Stimulated activated CD4-positive, alpha-beta T cell treated with anti-CD3 and anti-CD28 coated beads, Interleukin-4, amount 100 ng/mL, for 48 hours (primary cell): ENCODE data around the gene TBC1D5.
"Not testable (repeated sequence)": the region's sequence is repeated elsewhere in the genome, so short reads cannot be mapped to it uniquely, and the experiment has no call there.

Experiments
- DNase-seq, 2 donors: peaks; one replicate each; pipeline ENCODE4 v3.0.0-alpha.2; 2020; ENCODE audit warnings: low read depth in 2 of 2

Gene TBC1D5

DNA sequence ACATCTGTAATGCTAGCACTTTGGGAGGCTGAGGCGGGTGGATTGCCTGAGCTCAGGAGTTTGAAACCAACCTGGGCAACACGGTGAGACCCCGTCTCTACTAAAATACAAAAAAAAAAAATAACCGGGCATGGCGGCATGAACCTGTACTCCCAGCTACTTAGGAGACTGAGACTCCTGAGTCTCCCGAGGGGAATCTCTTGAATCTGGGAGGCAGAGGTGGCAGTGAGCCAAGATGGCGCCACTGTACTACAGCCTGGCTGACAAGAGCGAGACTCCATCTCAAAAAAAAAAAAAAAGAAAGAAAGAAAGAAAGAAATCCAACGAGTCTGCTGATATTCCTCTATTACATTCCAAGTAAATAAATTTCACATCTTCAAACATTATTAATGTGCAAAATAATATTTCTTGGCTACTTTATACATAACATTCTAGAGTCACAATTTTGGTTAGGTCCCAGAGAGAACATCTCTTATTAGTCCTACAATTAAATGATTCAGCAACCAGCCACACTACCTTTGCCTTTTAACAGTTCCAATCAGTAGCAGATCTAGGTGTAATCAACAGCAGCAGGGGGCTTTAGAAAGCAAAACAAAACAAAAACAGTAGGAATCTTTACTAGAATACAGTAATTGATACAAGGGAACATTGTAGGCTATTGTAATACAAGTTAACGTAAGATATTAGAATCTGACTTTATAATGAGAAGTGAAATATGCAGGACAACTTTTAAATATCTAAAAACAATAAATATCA is 195.8 kb downstream of the TBC1D5 start:
- DNase-seq = no peak

DNA sequence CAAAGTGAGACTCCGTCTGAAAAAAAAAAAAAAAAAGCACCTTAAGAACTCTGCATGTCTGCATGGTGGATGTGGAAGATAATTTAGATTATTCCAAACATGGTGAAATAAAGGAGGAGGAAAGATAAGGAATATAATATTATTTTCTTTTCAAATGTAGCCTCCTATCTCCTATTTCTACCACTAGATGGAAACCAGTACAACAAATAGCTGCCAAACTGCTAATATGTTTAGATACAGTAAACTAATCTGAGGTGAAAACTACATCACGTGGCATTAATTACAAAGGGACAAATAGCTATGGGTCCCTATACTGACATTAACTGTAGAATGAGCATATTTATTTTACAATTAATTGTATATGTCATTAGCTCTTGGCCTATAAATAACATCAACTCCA is 197.8 kb downstream of the TBC1D5 start:
- DNase-seq = no peak

DNA sequence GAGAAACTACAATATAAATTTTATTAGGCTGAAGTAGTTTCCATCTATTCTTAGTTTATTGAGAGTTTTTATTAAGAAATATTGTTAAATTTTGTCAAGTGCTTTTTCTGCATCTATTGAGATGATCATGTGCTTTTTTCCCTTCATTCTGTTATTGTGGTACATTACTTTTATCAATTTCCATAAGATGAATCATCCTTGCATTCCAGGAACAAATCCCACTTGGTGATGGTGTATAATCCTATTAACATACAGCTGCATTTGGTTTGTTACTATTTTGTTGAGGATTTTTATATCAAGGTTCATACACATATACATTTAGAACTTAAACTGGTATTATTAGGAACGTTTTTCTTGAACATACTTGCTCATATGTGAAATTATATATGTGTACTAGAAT is 199.8 kb downstream of the TBC1D5 start:
- DNase-seq = no peak

DNA sequence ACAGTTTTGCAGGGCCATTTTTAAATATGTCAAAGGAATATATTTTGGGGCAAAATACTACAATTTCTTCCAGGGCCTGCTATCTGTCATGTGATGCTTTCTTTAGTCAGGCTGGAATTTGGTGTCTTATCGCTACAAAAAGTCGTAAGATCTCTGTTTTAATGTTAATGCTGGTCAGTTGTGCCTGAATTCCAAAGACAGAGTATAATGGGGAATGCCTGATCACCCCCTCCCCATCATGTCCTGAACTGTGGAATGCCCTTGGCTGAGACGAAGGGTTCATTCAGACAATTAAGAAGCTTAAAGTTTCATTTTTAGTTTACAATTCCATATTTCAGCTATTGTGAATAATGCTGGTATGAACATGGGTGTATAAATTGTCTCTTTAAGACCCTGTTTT is 203.0 kb downstream of the TBC1D5 start:
- DNase-seq = no peak

DNA sequence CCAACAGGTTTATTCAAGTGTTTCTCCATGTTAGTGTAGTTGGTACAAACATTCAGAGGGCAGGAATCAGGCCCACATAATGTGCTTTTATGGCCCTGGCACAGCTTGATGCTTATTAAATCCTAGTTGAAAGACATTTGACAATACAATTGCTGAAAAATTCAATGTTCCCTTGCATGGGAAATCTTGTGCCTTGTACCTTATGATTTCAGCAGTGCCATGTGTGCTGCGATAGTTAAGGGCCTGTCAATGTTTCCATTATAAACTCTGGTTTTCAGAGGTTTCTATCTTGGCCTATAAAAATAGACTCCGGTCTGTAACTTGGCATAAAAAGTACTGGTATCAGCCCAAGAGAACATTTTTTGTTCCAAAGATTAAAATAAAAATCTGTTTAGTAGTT is 207.2 kb downstream of the TBC1D5 start:
- no peak for DNase-seq

DNA sequence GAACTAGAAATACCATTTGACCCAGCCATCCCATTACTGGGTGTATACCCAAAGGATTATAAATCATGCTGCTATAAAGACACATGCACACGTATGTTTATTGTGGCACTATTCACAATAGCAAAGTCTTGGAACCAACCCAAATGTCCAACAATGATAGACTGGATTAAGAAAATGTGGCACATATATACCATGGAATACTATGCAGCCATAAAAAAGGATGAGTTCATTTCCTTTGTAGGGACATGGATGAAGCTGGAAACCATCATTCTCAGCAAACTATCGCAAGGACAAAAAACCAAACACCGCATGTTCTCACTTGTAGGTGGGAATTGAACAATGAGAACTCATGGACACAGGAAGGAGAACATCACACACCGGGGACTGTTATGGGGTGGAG is 210.0 kb downstream of the TBC1D5 start:
- not testable (repeated sequence) for DNase-seq

DNA sequence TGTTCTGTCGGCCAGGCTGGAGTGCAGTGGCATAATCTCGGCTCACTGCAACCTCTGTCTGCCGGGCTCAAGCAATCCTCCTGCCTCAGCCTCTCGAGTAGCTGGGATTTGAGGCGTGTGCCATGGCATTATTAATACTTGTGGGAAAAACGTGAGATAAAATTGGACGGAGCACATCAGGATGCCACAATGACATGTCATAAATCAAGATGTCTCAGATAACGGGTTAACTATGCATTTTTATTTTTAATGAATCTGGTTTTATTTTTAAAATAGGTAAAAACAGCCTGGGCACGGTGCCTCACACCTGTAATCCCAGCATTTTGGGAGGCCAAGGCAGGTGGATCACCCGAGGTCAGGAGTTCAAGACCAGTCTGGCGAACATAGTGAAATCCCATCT is 212.8 kb downstream of the TBC1D5 start:
- DNase-seq = no peak

DNA sequence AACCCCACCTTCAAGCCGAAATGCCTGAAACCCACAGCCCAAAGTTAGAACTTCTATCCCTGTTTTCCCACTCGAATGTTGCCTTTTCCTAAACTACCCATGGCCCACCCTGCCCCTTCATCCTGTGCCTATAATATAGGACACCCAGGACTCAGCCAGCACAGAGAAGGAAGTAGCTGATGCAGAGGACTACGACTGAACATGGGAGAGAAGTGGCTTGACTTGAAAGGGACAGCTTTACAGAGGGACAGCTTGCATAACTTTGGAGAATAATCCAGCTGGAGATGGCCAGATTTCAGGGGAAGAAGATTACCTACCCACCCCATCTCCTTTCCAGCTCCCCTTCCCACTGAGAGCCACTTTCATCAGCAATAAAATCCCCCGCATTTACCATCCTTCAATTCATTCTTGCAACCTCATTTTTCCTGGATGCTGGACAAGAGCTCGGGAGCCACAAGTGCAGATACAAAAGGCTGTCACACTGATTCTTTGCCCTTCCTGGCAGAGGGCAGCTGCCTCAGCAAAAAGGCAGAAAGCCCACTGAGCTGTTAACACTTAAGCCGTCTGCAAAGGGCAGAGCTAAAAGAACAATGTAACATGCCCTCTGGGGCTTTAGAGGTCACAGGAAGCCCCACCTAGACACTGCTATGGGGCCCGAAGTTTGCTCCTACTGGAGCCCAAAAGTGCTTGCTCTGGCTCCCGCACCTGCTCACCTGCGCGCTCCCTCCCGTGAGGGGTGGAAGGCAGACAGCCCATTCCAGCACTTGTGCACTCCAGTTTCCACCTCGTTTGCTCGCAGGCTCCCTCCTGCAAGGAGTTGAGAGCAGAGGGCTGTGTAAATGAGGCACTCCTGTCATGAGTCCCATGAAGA is 224.0 kb downstream of the TBC1D5 start:
- no peak for DNase-seq

DNA sequence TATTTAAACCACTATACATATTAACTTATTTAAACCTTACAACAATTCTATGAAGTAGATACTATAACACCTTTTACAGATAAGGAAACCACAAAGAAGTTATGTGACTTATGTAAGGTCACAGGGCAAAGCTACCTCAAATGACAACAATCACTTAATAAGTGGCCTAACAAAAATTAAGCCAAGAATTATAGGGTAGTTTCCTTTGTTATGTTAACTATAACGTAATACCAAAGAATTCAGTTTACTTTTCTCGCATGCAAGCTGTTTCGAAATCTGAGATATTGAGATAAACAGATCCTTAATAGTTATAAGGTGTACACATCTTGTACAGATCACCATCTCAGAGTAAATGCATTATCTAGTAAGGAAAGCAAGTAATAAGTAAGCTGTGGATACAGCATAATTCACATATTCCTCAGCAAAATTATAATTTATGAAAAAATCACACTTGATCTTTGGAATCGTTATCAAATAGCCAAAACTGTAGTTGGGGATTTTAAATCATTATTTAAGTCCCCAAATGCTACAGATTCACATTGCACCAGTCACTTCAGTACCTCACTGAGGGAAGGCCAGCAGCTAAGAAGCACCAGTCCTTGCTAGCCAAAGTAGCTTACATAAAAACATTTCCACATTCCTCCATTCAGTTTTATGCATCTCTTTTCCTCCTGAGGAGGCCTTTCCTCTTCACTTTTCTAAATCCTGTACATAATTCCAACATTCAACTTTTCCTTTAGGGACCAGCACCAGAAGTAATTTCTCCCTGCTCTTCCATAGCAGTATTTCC is 226.8 kb downstream of the TBC1D5 start:
- no peak for DNase-seq

DNA sequence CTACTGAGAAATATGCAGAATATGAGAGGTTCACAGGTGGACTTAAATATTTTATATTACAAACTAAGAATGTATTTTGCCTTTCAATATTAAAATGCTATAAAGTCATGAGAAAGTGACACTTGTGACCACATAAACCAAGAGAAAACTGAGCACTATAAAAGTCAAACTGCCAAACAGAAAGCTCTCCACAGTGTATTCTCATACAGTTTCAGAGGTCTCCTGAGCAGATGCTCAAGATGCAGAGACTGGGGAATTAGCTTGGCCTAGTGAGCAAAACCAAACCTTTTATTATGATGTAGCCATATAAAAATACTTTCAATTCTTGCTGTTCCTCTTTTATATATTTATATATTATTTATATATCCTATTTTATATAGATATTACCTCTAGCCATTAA is 227.8 kb downstream of the TBC1D5 start:
- DNase-seq = no peak

DNA sequence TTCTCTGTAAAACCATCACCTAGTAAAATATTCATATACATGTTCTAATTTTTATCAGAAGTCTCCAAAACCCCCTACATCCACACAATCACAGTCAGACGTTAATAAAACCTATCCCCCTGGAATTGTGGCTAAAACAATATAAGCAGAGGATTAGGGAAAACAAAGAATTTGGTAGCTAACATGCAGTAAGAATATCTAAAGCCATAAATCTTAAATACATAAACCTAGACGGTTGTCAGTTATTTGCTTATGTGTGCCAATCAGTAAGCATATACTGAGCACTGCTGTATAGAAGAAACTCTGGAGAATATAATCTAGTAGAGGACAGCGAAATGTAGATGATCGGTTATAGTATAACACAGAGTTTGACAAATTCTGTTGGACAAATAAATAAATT is 232.2 kb downstream of the TBC1D5 start:
- no peak for DNase-seq

DNA sequence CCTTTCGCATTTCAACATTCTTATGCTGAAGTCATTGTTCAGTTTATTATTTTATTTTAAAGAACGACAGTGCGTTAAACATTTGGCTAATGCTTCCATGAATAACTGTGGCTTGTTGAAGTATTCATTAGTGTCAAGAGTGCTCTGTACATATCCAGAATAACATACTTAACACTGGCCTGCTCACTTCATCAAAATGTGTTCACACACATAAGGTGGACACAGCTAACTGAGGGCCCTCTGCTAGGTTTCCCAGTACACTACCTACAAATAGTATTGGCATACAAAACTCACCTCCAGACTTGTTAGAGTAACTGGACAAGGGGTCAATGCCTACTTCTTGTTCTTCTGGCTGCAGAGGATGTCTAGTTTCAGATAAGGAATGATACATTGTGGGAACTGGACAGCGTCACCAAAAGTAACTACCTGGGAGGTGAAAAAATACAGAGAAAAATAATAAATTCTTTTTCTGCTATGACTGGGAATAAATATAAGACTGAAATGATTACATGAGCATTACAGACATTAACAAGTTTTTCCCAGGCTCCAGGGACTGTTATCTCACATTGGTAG is 234.2 kb downstream of the TBC1D5 start:
- DNase-seq = no peak

DNA sequence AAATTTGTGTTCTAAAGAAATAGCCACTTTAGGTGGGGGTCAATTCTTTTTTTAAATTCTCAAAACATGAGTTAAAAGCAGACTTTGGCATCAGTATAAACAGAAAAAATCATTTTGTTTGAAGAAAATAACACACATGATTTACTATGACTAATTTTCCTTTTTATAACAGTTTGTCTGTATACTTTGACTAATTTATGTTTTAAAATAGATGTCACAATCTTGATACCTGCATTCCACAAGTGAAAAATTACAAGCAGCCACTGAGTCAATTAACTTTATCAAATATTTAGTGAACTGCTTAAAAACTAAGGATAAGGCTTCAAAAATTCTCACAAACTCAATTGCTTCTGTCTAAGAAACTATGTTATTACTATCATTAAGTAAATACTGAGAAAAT is 235.0 kb downstream of the TBC1D5 start:
- DNase-seq = no peak

DNA sequence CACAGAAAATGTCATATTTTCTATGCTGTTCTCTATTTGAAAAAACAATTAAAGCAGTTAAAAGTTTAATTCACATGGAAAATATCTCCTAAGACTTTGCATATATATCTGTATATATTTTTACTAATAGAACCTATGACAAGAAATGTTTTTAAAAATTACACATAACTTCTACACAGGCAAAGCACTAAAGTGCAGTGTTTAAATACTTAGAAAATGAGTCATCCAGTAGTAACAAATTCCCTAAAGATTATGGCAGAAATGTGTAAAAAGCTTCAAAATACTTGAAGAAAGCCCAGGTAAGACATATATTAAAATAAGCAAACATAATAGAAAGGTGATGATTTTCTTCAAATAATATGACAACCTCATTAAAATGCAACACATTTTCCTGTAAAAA is 236.6 kb downstream of the TBC1D5 start:
- no peak for DNase-seq

DNA sequence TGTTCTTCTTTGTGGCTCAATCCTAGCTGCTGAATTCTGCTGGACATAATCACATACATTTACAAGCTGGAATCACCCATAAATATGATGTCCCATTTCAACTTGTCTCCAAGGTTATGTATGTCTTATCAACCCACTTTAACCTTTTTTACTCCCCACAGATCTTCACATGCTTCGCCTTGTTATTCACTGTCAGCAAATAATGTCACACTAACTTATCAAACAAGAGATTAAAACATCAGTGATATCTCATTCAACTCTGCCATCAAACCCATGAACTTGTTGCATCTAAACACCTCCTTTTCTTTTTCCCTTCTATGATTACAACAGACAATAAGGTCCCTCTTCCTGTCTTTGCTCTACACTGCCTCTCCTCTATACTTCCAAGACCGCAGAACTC is 240.7 kb downstream of the TBC1D5 start:
- no peak for DNase-seq

DNA sequence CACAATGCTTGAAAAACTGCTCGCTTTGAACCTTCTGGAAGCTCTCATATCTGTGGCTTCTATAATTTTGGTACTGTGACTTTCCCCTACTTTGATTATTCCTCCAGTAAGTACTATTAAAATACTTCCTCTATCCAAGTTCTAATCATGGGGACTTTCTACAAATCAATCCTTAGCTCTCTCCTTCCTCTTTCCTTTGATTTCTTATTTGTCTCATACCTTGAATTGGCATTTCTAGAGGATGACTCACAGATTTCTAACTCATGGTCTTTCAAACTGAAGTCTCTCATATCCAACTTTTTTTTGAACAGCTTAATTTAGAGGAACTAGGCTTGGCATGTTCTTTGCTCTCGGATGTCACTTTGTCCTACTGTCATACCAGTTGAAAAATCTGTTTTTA is 241.8 kb downstream of the TBC1D5 start:
- DNase-seq = no peak

DNA sequence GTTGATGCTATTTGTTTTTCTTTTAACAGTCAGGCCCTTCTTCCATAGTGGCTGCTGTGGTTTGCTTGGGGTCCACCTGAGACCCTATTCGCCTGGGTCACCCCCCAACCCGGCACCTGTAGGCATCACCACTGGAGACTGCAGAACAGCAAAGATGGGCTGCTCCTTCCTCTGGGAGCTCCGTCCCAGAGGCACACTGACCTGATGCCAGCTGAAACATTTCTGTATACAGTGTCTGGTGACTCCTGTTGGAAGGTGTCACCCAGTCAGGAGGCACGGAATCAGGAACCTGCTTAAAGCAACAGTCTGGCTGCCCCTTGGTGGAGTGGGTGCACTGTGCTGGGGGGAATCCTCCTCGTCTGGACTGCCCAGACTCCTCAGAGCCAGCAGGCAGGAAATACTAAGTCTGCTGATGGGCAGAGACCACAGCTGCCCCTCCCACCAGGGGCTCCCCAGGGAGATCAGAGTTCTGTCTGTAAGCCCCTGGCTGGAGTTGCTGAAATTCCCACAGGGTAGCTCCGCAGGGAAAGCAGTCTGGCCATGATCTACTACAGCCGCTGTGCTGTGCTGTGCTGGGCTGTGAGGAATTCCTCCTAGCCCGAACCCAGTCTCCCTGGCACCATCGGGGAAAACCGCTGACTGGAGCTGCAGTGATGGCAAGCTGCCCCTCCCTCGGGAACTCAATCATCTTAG is 248.2 kb downstream of the TBC1D5 start:
- DNase-seq = no peak

DNA sequence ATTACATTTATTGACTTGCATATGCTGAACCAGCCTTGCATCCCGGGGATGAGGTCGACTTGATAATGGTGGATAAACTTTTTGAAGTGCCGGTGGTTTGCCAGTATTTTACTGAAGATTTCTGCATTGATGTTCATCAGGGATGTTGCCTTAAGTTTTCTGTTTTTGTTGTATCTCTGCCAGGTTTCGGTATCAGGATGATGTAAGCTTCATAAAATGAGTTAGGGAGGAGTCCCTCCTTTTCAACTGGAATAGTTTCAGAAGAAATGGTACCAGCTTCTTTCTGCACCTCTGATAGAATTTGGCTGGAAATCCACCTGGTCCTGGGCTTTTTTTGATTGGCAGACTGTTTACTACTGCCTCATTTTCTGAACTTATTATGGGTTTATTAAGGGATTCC is 250.8 kb downstream of the TBC1D5 start:
- no peak for DNase-seq

DNA sequence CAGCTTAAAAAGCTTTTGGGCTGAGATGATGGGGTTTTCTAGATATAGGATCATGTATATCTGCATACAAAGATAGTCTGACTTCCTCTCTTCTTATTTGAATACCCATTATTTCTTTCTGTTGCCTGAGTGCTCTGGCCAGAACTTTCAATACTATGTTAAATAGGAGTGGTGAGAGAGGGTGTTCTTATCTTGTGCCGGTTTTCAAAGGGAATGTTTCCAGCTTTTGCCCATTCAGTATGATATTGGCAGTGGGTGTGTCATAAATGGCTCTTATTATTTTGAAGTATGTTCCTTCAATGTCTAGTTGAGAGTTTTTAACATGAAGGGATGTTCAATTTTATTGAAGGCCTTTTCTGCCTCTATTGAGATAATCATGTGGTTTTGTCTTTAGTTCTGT is 251.2 kb downstream of the TBC1D5 start:
- not testable (repeated sequence) for DNase-seq

DNA sequence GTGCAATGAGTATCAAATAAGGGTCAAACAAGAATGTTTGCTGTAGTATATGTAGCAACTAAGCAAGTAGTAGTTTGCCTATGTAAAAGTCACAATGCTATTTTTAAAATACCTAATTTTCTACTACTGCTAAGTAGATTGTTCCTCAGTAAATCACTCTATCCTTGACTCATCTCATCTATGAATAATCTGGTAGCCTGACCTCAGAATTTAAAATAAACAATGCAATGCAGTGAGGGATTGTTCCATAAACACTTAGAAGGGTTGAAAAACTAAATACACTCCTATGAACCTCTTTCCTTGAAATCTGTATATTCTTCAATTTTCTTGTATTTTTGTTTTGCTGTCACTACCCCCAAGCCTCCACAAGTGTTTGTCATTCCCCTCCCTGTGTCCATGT is 253.3 kb downstream of the TBC1D5 start:
- DNase-seq = no peak

DNA sequence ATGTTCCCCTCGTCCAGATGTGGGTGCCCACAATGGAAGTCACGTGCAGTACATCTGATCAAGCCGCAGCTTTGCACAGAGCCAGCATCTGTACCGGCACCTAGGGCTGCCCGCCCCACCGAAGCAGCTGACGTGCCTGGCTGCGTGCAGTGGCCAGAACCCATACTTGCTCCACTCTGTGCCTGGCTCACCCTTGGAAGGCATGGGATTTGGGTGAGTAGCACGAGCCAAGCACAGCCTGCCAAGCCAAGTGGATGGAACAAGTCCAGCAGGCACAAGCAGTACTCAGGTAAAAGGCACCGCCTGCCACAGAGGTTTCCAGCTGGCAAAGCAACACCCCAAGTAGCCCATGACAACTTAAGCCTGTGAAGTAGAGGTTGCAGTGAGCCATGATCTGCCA is 261.3 kb downstream of the TBC1D5 start:
- no peak for DNase-seq
